RWPE2 (cell line): ENCODE results near the gene PLCL2.

Source experiments
- ATAC-seq: fragments of 200-7000 bp; cut with Tn5 transposase; 3 replicates; pipeline ENCODE4 v1.9.1; 2021; ENCODE audit warnings: low read depth
- DNase-seq: peaks from one replicate; pipeline ENCODE4 v3.0.0-alpha.2; 2020; ENCODE audit warnings: low spot score
- H3K27ac ChIP-seq: fragments of 450-650 bp; 2 replicates; pipeline ENCODE4 v1.5.1; 2017; ENCODE audit warnings: mild to moderate bottlenecking; ENCODE audit not compliant: poor library complexity, severe bottlenecking
- H3K27me3 ChIP-seq: fragments of 250-450 bp; sonication (Bioruptor Pico); 2 replicates; pipeline ENCODE4 v1.5.1; 2021; ENCODE audit warnings: mild to moderate bottlenecking, moderate library complexity; ENCODE audit not compliant: insufficient read depth, poor library complexity, severe bottlenecking
- H3K36me3 ChIP-seq: fragments of 250-450 bp; sonication (Bioruptor Pico); 2 replicates; pipeline ENCODE4 v1.5.1; 2020; ENCODE audit warnings: low read depth, mild to moderate bottlenecking, moderate library complexity
- H3K4me1 ChIP-seq: fragments of 250-450 bp; sonication (Bioruptor Pico); 2 replicates; pipeline ENCODE4 v1.5.1; 2021; ENCODE audit warnings: mild to moderate bottlenecking, moderate library complexity; ENCODE audit not compliant: insufficient read depth, poor library complexity, severe bottlenecking
- H3K4me3 ChIP-seq: fragments of 250-450 bp; sonication (Bioruptor Pico); 2 replicates; pipeline ENCODE4 v1.5.1; 2021; ENCODE audit warnings: mild to moderate bottlenecking, moderate library complexity; ENCODE audit not compliant: severe bottlenecking
- H3K9me3 ChIP-seq: fragments of 250-450 bp; sonication (Bioruptor Pico); 2 replicates; pipeline ENCODE4 v1.5.1; 2021; ENCODE audit warnings: mild to moderate bottlenecking, moderate library complexity; ENCODE audit not compliant: severe bottlenecking
- TF ChIP-seq, protein P1 (sequence below): fragments of 450-650 bp; IDR thresholded peaks from one replicate; pipeline ENCODE4 v1.5.1; 2017; ENCODE audit warnings: mild to moderate bottlenecking, moderate library complexity; ENCODE audit not compliant: poor library complexity, severe bottlenecking

Gene PLCL2

GRCh38 chr3:16877505-16877904 lies 7.2 kb upstream of the PLCL2 start:
- Histone ChIP-seq H3K4me3 (no peak overlapping the region), H3K9me3 (no peaks in the 10 kb centered on the region), H3K27ac (no peak overlapping the region), H3K36me3 (no peaks in the 10 kb centered on the region), H3K4me1 (no peaks in the 10 kb centered on the region), H3K27me3 (peaks cover 3% of the 10 kb centered on the region)
- no peak for ATAC-seq
- DNase-seq = no peak
- TF ChIP-seq, protein P1, sequence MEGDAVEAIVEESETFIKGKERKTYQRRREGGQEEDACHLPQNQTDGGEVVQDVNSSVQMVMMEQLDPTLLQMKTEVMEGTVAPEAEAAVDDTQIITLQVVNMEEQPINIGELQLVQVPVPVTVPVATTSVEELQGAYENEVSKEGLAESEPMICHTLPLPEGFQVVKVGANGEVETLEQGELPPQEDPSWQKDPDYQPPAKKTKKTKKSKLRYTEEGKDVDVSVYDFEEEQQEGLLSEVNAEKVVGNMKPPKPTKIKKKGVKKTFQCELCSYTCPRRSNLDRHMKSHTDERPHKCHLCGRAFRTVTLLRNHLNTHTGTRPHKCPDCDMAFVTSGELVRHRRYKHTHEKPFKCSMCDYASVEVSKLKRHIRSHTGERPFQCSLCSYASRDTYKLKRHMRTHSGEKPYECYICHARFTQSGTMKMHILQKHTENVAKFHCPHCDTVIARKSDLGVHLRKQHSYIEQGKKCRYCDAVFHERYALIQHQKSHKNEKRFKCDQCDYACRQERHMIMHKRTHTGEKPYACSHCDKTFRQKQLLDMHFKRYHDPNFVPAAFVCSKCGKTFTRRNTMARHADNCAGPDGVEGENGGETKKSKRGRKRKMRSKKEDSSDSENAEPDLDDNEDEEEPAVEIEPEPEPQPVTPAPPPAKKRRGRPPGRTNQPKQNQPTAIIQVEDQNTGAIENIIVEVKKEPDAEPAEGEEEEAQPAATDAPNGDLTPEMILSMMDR = no peak

DNA sequence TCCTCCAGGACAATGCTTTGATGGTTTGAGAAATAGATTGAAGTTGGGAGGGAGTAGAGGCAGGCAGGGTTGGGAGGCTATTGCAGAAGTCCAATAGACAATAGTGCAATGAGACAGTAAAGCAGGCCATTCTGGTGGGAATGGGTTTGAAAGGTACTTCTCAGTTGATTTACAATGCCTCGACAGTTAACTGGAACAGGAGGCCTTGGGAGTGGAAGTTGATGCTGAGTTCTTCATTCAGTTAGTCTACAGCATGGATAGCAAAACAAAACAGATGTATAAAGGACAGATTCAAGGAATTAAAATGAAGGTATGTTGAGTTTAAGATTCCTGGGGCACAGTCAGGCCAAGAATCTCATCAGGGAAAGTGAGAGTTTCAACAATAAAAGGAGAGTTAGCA lies 6.8 kb upstream of the PLCL2 start:
- DNase-seq (no peak), ATAC-seq (no peak)
- Histone ChIP-seq H3K9me3 (no peaks in the 10 kb centered on the region), H3K27me3 (peaks cover 3% of the 10 kb centered on the region), H3K36me3 (no peaks in the 10 kb centered on the region), H3K4me1 (no peaks in the 10 kb centered on the region), H3K27ac (no peak overlapping the region), H3K4me3 (no peak overlapping the region)
- TF ChIP-seq, protein P1 = no peak

DNA sequence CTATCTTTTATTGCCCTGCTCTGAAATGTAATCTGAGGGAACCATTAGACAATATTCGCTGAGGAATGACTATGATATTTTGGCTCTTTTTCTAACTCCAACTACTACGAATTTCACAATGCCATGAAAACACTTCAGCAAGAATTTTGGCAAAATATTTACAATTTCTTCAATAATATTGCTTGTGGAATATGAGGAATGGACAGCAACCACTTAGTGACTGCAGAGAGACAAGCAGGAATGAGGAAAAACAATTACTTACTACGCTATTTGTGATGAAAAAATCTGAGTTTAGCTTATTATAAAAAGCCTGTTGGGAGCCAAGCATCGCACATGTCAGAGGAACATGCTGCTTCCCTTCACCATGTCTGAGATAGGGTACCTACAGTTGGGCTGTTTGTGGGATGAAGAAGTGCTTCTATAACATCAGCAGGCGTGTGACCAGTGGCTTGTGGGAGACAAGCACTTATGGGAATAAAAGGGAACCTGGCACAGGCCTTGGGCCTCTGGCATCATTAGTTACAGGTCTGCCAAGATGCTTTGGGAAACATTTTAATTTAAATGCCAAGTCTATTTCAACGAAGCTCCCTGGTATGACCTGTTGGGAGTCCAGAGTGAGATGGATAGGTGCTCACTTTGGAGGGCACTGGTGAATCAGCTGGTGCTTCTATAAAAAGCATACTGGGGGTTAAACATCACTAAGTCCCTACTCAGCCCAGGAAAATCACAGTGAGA lies 2.7 kb upstream of the PLCL2 start:
- DNase-seq (no peak), ATAC-seq (no peak)
- Histone ChIP-seq H3K27me3 (peaks cover 33% of the 10 kb centered on the region), H3K36me3 (no peaks in the 10 kb centered on the region), H3K4me1 (no peaks in the 10 kb centered on the region), H3K9me3 (no peaks in the 10 kb centered on the region), H3K27ac (no peak overlapping the region), H3K4me3 (no peak overlapping the region)
- TF ChIP-seq, protein P1 = no peak

GRCh38 chr3:16883057-16883722 lies 1.6 kb upstream of the PLCL2 start:
- Histone ChIP-seq H3K4me3 (no peak overlapping the region), H3K27me3 (peaks cover 45% of the 10 kb centered on the region), H3K4me1 (no peaks in the 10 kb centered on the region), H3K27ac (no peak overlapping the region), H3K9me3 (no peaks in the 10 kb centered on the region), H3K36me3 (no peaks in the 10 kb centered on the region)
- TF ChIP-seq, protein P1 = no peak
- DNase-seq (no peak), ATAC-seq (no peak)

- no peak for DNase-seq
- Histone ChIP-seq H3K4me3 (no peak overlapping the region), H3K27me3 (peaks cover 50% of the 10 kb centered on the region), H3K27ac (no peak overlapping the region), H3K9me3 (no peaks in the 10 kb centered on the region), H3K4me1 (no peaks in the 10 kb centered on the region), H3K36me3 (no peaks in the 10 kb centered on the region)
- TF ChIP-seq, protein P1 = no peak
- no peak for ATAC-seq
These were observed 1.1 kb upstream of the PLCL2 start for GRCh38 chr3:16883723-16884083.
